RWPE1 (cell line): Measurements from ENCODE around the gene PCDH9.
"Not testable (repeated sequence)": the region's sequence is repeated elsewhere in the genome, so short reads cannot be mapped to it uniquely, and the experiment has no call there.

Source experiments
- CTCF ChIA-PET: fragments of 350-600 bp; sonication (Branson Sonifier 250); formaldehyde crosslinking; extraction: SDS; loops from one replicate; lab custom pipeline; 2021; lab: Yijun Ruan, JAX
- POLR2A ChIA-PET: fragments of 400-600 bp; formaldehyde crosslinking; extraction: SDS; loops from one replicate; lab custom pipeline; 2020; ENCODE audit warnings: antibody characterized with exemption; ENCODE audit not compliant: low non-redundant PET; lab: Yijun Ruan, JAX
- DNase-seq: peaks from one replicate; pipeline ENCODE4 v3.0.0; 2012; ENCODE audit warnings: low spot score
- H3K27ac ChIP-seq: fragments of 450-650 bp; 2 replicates; pipeline ENCODE4 v1.5.1; 2017
- CTCF ChIP-seq: fragments of 450-650 bp; conservative IDR thresholded peaks from 2 replicates; pipeline ENCODE4 v1.5.1; 2017; ENCODE audit warnings: low read depth, mild to moderate bottlenecking

The PCDH9 gene

GRCh38 chr13:67107979-67108378 is 122.2 kb downstream of the PCDH9 start:
- TF ChIP-seq CTCF: no peak
- no peak overlapping the region for H3K27ac ChIP-seq
- POLR2A ChIA-PET: no interaction called here
- no peak for DNase-seq
- CTCF ChIA-PET: no interaction called here

GRCh38 chr13:67106502-67107057 is 123.6 kb downstream of the PCDH9 start:
- TF ChIP-seq CTCF: no peak
- ChIA-PET POLR2A (no interaction called here), CTCF (no interaction called here)
- no peak overlapping the region for H3K27ac ChIP-seq
- no peak for DNase-seq

GRCh38 chr13:67101730-67102467 is 128.2 kb downstream of the PCDH9 start:
- H3K27ac ChIP-seq: no peak overlapping the region
- POLR2A ChIA-PET: no interaction called here
- no peak for TF ChIP-seq CTCF
- CTCF ChIA-PET: no interaction called here
- DNase-seq: no peak

- H3K27ac ChIP-seq: no peak overlapping the region
- CTCF ChIA-PET: interaction anchor here (0.5 to 0.6 kb wide), 2 partner anchors 1026 to 1141 kb away, joined by 3 to 4 read pairs; no protein-coding TSS in a partner anchor
- DNase-seq: no peak
- POLR2A ChIA-PET: no interaction called here
- TF ChIP-seq CTCF: no peak
Measured at GRCh38 chr13:67100730-67101129, 129.4 kb downstream of the PCDH9 start.

GRCh38 chr13:67099494-67099893 is 130.6 kb downstream of the PCDH9 start:
- H3K27ac ChIP-seq: no peak overlapping the region
- ChIA-PET CTCF (no interaction called here), POLR2A (no interaction called here)

GRCh38 chr13:67097892-67098452 is 132.2 kb downstream of the PCDH9 start:
- CTCF ChIA-PET: no interaction called here
- POLR2A ChIA-PET: no interaction called here
- no peak for DNase-seq

More at GRCh38 chr13:67099494-67099893, 130.6 kb downstream of the PCDH9 start:
- no peak for TF ChIP-seq CTCF
- DNase-seq: no peak

GRCh38 chr13:67096893-67097292 is 133.2 kb downstream of the PCDH9 start:
- POLR2A ChIA-PET, DNase-seq, H3K27ac ChIP-seq, CTCF ChIA-PET: not testable (repeated sequence)

More at GRCh38 chr13:67097892-67098452, 132.2 kb downstream of the PCDH9 start:
- no peak overlapping the region for H3K27ac ChIP-seq
- TF ChIP-seq CTCF: no peak
